COLO829 (cell line): ENCODE measurements around the gene RAB44.
"Not testable (repeated sequence)": the region's sequence is repeated elsewhere in the genome, so short reads cannot be mapped to it uniquely, and the experiment has no call there.

Experiments used
- DNase-seq: peaks from one replicate; pipeline ENCODE4 v3.0.0; 2012; ENCODE audit warnings: low spot score

Gene RAB44

DNA sequence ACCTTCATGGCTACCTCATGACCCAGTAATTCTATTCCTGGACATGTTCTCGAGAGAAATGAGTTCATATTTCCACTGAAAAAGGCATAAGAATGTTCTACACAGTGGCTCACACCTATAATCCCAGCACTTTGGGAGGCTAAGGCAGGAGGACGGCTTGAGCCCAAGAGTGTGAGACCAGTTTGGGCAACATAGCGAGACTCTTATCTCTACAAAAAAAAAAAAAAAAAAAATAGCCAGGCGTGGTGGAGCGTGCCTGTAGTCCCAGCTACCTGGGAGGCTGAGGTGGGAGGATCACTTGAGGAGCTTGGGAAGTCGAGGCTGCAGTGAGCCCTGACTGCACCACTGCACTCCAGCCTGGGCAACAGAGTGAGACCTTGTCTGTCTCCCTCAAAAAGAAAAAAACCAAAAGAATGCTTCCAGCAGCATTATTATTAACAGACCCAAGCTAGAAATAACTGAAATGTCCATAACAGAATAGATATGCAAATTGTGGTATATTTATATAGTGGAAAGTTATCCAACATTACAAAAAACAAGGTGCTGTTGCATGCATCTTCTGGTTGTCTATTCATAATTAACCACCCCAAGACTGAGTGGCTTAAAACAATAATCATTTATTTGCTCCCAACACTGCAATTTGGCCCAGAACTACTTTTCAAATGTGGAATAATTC lies 9.4 kb upstream of the RAB44 start:
- no peak for DNase-seq

DNA sequence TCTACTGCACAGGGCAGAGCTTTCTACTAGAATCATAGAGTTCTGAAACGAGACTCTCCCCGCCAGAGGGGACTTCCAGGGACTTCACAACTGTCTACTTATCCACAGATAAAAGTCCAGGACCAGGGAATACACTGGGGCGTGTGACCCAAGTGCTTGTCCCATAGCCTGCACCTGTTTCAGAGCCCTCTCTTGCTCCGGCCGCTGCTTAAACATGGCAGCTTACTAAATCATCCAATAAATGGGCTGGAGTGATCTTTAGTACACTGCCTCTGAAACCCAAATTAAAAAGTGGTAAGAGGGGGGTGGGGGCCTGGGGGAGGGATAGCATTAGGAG lies 8.9 kb upstream of the RAB44 start:
- no peak for DNase-seq

DNA sequence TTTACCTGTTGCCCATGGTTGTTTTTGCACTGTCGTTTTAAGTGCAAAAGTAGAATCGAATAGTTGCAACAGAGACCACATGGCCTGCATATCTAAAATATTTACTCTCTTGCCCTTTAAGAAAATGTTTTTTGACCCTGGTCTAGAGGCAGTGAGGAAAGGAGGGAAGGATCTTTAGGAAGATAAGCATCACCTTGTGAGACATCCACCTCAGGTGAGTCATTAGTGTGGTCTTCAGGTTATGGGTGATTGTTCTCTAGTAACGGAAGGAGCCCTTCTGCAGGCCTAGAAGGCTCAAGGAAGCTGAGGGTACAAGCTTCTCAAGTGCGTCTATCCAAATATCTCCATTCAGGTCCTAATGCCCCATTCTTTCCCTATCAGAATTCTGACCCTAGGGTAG lies 6.6 kb upstream of the RAB44 start:
- DNase-seq, result no peak

DNA sequence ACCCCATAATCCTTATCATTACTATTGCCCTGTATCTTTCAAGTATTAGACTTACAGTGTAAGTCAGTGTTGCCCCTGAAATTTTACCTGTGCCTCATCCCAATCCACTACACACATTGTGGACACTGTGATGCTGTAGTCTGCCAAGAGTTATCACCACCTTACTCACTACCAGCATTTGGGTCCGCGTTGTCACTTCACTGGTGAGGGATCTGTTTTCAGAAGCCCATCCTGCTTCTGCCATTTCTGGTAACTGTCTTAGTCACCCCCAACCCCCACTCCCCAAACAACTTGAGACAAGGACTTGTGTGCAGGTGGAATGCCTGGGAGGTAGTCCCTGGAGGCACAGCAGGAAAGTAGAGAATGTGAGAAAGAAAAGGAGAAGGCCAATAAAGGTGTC lies 6.0 kb upstream of the RAB44 start:
- no peak for DNase-seq

DNA sequence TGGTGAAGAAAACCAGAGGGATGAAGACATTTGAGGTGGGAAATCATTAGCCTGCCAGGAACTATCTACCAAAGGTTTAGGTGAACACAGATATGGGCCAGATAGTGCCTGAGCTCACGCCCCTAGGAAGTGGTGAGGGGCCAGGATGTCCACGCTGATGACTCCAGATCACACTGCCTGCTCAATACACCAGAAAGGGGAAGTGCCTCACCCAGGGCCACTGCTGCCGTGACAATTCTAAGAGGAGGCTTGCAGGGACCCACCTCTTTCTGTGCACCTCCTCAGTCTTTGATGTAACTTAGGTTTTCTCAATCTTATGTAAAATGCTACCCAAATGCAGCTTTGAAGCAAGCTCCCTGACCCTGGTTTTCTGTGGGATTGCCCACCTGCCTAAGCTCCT lies 5.4 kb upstream of the RAB44 start:
- DNase-seq, result no peak

DNA sequence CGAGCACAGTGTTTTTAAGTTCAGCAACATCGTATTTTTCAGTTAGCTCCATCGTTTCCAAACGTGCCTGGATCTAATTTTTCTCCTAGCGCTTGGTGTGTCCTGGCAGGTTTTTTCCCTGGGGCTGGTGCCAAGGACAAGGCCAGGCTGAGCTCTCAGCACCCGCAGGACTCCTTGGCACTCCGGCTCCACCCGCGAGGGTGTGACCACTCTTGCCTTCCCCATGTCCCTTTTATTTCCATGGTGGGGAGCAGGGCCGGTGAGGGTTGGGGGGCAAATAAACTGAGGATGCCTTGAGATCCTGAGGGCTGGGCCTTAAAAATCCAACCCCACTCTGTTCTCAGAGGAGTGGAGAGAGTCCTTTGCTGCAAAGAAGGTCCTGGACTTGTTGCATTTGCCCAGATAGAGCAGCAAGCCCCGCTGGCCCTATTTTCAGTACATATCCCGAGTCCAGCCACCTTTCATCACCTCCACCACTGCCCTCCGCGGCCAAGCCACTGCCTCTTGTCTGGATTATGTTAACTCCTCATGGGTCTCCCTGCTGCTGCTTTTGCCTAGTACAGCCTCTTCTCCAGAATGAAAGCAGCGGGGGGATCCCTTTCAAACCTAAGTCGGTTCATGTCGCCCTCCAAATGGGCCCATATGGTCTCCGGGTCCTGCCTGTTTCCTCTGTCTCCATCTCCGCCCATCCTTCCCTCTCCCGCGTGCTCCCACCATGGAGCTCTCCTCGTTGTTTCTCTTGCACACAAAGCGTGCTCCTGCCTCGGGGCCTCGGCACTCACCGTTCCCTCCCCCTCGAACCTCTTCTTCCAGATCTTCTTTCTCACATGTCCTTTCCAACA lies 4.5 kb upstream of the RAB44 start:
- DNase-seq, result no peak

DNA sequence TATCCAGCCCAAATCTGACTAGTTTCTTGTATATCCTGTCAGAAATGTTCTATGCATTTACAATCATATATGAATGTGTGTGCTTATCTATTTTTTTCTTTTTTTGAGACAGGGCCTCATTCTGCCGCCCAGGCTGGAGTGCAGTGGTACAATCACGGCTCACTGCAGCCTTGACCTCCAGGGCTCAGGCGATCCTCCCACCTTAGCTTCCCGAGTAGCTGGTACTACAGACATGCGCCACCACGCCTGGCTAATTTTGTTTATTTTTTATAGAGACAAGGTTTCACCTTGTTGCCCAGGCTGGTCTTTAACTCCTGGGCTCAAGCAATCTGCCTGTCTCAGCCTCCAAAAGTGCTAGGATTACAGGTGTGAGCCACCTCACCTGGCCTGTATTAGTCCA lies 3.0 kb upstream of the RAB44 start:
- DNase-seq, result no peak

DNA sequence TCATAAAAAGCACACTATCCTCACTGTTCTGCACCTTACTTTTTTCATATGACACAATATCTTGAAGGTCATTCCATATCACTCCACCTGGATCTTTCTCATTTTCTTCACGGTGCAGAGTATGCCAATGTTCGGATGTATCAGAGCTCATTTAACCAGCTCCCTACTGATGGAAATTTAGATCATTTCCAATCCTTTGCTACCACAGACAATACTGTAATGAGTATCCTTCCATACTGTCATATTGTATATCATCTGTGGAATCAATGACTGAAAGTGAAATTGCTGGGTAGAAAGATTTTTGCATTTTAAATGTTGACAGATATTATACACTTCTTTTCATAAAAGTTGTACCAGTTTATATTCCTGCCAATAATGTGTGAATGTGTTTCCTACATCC lies 2.2 kb upstream of the RAB44 start:
- DNase-seq, result no peak

DNA sequence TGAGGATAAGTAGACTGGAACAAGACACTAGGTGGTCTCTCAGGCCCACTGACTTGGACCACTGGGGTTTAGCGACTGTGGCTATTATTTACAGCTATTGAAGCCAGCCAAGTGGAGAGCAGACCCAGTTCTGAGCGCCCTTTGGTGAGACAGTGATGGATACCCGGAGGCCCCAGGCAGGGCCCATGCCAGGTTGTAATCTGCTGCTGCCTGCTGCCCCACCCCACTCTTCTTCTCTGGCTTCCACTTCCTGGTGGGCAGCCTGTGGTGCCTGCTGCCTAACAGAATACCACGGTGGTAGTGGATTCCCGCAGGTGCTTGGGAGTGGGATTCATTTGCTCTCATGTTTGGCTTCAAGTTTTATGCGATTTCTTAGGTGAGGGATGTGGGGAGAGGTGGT lies 570 bp downstream of the RAB44 start:
- no peak for DNase-seq

DNA sequence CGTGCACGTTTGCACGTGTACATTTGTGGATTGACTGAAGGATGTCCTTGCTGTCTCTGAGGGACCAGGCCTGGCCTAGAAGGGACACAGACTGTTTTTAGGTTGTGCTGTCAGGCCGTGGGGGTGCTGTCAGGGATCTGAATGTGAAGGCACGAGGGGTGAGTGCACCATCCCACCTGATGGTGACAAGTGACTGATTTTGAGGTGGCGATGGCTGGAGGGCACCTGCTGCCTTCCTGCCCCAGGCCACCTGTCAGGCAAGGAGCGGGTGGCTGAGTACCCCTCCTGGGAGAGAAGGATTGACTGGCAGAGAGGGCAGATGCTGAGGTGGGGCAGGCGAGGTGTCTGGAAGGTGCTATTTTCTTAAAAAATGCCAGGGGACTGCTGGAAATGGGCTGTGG lies 1.2 kb downstream of the RAB44 start:
- DNase-seq, result no peak

DNA sequence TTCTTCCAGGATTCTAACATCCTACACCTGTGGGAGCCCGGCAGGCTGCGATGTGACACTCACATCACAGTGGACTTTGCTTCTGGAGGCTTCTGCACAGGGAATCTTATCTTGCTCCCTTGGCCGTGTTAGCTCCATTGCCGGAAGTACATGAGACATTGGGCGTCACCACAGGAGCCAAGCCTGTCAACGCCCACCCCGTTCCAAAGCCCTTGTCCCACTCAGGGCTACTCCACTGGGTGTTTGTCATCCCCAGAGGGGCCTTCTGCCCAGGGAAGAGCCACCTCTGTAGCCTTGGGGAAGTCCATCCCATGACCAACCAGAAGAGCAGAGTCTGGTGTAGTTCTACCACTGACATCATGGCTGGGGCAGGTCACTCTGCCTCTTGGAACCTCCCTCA lies 1.7 kb downstream of the RAB44 start:
- no peak for DNase-seq

DNA sequence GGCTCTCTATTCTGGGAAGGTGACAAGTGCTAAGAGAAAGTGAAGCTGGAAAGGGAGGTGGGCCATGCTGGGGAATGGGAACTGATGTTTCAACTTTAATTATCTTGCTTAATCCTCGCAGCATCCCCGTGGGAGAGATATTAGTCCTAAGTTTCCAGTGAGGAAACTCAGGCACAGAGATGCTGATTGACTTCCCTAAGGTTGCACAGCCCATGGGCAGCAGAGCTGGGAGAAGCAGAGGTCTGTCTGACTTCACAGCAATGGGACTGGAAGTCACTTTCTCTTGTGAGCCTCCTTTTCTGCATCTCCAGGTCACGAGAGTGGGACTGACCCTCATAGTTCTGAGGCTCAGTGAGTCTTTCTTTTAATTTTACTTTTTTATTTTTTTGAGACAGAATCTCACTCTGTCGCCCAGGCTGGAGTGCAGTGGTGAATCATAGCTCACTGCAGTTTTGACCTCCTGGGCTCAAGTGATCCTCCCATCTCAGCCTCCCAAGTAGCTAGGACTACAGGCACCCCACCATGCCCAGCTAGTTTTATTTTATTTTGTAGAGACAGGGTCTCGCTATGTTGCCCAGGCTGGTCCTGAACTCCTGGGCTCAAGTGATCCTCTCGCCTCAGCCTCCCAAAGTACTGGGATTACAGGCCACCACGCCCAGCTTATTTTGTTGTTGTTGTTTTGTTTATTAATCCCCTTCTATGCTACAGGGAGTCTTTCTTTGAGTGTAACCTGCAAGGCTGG lies 2.6 kb downstream of the RAB44 start:
- DNase-seq, result no peak

DNA sequence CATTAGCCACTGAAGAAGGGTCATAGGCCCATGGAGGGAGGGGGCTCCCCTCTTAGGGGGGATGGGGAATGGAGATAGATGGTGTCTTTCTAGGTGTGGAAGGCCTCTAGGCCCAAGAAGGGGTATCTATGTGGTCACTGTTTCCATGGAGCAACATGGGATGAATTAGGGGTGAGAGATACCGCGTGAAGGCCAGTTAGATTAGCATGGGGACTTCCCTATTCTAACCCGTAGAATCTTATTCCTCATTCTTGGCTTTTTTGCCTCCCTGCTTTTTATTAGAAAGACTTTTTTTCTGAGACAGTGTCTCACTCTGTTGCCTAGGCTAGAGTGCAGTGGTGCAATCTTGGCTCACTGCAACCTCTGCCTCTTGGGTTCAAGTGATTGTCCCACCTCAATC lies 3.2 kb downstream of the RAB44 start:
- no peak for DNase-seq

DNA sequence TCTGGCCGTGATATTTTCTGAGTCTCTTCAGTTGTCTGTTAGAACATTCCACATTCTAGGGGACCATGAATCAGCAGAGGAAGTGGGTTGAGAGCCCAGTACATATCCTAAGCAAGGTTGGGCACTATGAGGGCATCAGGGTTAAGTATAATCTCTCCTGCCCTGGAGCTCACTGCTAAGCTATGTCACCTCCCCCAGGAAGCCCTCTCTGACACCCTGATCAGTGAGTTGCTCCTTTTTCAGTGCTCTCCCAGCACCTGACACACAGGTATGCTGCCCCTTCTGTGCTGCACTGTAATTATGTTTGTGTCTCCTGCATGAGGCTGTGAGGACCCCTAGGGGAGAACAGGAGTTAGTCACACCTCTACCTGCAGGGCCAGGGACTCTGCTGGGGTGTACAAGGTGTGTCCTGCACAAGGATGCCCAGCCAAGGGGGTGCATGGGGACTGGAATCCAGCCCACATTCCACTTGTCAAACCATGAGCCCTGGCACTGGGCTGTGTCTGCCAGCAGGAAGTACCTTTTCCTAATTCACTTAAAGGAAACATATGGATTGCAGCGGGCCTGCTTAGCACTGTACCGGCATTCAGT lies 3.9 kb downstream of the RAB44 start:
- DNase-seq, result no peak

DNA sequence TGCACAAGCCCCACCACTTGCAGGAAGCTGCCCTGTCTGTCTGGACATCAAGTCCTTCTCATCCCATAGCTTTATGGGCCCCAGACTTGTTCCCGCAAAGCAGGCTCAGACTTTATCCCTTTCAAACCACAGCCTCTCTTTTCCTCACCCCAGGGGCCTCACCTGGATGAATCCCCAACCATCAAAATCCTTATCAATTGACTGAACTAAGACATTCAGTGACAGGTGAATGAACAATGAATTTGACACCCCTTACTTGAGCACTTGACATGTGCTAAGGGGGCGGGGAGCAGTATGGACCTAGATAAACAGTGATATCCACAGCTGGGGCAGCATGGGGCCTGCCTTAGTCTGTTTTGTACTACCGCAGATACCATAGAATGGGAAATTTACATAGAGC lies 5.0 kb downstream of the RAB44 start:
- DNase-seq, result no peak

DNA sequence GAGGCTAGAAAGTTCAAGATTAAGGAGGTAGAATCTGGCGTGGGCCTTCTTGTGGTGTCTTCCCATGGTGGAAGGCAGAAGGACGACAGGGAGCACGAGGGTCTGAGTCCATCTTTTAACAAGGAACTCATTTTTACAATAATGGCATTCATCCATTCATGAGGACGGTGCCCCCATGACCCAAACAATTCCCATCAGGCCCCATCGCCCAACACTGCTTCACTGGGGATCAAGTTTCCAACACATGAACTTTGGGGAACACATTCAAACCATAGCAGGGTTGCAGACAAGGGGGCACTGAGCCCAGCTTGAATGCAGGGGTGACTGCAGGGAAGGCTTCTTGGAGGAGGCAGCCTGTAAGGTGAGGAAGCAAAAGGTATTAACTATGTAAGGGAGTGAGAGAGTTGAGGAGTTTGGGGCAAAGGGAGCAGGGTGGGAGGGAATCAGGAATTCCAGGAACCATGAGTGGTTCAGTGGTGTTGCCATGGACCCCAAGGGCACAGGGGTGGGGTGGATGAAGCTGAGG lies 5.5 kb downstream of the RAB44 start:
- no peak for DNase-seq

DNA sequence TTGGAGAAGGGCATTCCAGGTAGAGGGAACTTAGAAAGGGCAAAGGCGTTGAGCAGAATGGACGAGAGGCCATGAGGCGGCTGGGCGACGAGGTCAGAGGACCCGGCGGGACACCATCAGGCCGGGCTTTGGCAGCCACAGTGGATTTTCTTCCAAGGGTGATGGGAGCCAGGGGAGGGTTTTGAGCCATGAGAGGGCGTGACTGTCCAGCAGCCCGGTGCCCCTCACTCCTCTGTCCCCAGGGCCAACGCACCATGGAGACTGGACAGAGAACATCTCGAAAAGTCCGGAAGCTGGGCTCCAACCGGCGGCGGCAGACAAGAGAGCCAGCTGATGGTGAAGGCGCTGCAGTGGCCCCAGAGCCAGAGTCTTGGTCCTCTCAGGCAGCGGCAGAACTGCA lies 6.4 kb downstream of the RAB44 start:
- DNase-seq, result no peak

DNA sequence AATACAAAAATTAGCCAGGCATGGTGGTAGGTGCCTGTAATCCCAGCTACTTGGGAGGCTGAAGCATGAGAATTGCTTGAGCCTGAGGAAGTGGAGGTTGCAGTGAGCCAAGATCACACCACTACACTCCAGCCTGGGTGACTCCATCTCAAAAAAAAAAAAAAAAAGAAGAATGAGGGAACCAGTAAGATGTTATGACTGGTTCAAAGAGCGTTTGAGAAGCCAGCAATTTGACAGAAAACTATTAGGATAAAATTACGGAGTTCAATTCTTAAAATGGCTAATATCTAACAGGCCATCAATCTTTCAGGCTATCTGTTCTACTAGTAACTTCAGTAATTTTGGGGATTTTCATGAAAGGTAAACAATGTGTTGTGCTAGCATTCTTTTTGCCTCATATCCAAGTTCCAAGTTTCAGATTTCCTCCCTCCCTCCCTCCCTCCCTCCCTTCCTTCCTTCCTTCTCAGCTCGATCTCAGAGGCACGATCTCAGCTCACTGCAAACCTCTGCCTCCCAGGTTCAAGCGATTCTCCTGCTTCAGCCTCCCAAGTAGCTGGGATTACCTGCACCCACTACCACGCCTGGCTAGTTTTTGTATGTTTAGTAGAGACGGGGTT lies 7.4 kb downstream of the RAB44 start:
- DNase-seq, result not testable (repeated sequence)

DNA sequence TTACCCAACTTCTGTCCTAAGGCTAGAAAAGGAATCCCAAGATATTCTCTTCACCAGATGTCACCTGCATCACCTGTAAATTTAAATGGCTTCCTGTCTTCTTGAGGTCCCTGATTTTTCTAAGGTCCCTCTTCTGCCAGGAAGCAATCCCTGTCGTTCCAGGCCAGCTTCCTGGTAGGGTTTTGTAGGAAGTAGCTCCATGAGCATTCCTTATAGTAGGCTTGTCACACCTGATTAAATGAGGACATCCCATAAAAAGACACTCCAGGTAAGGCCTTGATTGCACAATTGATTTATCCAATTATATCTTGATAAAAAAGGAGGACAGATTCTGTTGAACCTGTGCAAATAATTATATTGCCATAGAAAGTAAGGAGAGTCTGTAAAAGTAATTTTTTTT lies 8.7 kb downstream of the RAB44 start:
- no peak for DNase-seq

DNA sequence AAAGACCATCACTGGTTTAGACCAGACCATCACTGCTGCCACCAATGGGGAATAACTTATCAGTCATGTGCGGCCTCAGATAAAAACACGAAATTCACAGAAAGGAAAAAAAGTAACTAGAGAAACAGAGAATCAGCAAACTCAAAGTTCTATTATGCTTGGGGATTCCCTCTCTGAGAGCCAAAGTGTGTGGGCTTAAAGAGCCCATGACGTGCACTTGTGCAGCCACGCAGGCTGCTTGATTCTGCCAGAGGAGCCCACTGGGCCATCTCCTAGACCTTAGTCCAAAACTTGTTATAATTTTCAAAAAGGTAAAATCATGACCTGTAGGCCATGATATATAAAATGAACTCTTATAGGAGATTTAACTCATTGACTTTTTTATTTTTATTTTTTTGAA lies 15.2 kb downstream of the RAB44 start:
- no peak for DNase-seq

DNA sequence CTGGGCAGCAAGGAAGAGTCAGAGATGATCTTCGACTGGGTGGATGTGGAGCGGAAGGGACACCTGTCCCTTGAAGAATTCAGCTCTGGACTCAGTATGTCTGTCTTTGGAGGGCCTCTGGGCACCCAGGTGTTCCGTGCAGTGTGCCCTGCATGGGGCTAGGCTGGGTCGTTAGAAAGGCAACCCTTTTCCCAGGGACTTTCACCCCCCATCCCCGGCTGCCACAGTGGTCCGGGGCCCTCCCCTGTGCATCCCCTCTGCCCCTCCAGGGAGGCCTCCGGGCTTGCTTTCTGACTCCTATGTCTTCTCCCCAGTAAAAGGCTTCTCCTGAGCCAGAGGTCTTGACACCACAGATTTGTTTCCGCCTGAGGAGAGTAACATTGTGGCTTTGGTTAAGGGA lies 16.2 kb downstream of the RAB44 start:
- no peak for DNase-seq

DNA sequence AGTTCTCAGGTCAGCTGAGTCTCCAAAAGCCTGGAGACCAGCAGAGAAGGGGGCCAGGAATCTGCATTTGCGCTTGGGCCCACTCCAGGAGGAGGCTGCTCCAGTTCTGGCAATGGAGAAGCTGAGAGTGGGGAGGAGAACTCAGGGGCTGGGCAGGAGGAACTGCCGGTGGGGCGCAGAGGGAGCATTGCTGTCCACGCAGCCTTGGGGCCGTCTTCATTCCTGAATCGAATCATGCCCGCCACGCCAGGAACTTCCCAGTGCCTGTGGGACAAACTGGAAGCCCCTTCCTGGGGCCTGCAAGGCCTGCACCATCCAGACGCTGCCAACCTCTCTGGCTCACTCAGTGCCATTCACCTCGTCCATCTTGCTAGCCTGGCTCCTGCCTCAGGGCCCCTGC lies 16.9 kb downstream of the RAB44 start:
- DNase-seq, result no peak
